NCI-H1436 (cell line): ENCODE data around the gene NEDD9.

Source experiments
- DNase-seq: peaks from one replicate; lab custom pipeline; 2025; lab: John Stamatoyannopoulos, UW

NEDD9 gene

DNA sequence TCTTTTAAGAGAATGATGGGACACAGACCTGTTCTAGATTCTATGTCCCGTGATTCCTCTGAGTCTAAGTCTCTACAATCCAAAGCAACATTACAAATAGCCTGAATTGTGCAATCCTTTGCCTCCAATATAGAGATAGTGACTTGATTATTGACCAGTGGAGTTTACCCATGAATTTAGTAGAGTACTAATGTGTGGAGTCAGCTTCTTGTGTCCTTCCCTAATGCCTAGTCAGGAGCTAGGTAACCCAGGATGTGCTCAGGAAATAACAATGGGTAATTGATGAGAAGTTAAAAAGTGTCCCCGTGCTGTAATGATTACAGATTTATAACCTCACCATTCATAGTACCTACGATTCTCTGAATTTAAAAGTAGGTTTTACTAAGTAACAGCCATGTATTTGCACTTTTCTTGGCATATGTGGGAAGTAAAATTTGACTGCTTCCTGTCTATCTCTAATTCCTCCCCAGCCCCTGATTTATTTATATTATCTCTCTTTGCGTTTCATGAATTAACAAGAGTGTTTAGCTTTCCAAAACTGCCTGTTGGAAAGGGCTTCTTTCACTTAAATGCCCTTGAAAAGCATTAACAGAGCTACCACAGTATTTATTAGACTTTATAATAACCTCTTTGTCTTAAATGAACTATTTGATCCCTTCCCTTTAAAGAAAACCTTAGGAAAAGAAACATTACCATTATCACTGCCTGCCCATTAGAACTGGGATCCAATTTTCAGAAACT lies 30.5 kb downstream of the NEDD9 start:
- DNase-seq = no peak

DNA sequence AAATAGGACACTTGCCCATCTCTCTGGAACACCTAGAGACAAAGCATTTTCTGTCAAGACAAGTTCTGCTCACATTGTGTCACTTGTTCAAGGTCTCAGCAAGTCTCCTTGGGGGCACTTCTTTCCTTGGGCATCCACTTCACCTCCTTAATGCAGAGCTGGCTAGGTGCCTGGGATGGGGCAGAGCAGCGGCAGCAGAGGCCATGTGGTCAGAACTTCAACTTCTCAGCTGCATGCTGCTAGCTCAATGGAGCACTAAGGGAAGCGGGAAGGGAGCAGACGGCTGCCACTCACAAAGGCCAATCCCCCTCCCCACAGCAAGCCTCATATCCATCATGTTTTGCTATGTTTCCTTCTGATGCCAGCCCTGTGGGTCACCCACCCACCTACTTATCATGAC lies 31.5 kb downstream of the NEDD9 start:
- DNase-seq = no peak

DNA sequence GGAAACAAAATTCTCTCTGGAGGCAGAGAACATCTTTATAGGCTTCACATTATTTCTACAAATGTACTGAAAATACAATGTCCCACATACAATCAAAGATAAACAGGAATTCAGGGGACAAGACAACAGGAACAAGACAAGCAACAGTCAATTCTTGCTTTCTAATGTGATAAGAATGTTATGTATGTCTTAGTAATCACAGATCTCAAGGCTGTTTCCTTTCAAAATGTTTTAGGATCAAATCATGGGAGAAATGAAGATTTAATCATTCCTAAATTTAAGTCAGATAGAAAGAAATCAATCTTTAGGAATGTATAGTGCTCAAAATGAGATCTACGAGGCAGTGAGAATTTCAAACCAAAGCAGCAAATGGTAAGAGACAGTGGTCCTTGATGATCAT lies 32.1 kb downstream of the NEDD9 start:
- no peak for DNase-seq

DNA sequence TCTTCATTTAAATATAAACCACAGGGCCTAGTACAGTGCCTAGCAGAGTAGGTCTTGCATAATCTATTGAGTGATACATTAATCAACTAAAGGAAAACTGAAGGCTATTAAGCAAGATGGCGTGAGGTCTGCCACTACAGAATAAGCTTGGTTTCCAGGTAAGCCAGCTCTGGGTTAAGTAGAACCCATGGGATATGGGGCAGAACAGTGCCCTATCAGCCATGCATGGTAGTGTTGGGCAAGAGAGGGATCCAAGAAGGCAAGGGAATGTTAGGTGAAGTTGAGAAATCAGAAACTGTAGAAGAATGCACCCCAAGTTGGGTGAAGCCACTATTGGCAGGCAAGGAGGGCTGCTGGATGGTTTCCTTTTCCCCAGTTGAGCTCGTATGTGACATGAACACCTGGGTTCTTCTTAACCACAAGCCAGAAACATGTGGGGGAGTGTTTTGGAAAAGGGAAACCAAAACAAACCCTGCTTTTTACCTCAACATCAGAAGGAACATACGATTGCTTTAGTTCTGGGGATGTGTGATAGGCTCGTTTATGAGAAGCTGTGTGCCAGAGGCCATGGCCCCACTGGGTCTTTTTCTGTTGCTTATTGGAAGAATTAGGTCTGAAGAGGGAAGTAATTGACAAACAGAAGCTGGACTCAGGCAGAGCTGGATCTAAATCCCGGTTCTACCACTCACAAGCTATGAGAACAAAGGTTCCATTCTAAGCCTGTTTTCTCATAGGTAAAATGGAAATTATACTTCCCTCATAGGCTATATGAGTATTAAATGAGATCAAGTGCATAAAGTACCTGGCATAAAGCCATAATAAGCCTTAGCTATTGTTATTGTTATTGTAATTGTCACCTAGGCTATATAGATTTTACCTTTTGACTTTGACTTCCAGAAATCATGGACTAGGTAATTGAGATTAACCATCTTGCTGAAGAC lies 33.5 kb downstream of the NEDD9 start:
- no peak for DNase-seq

DNA sequence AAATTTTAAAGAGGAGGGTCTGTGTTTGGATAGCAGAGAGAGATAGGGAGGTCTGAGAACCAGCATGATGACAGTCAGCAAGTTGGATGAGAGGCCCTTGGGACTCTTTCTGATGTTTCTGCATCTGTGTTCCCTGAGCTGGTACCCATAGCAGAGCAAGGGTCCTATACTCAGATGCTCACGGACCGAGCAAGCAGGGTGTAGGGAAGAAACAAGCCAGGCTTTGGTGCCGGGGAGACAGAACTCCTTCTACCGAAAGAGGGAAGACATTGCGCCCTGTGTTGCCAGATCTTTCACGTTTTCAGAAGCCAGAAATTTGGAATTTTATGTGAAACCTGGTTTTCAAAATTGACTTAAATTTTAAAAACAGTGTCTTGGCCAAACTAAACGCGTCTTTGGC lies 34.6 kb downstream of the NEDD9 start:
- DNase-seq = no peak

DNA sequence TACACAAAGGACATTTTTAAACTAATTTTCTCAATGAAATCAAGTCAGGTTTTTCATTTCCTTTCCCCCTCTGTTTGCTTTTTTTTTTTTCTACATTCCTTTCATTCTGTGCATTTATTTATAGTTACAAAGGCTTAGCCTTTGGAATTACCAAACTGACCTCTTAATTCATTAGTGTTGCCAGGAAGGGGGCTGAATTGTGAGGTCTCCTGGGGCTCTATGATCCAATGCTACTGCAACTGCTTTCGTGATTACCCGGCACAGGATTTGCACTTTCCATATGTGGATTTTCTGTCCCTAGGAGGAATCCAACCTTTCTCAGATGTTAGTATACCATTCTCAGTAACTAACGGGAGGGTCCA lies 35.3 kb downstream of the NEDD9 start:
- DNase-seq = no peak

DNA sequence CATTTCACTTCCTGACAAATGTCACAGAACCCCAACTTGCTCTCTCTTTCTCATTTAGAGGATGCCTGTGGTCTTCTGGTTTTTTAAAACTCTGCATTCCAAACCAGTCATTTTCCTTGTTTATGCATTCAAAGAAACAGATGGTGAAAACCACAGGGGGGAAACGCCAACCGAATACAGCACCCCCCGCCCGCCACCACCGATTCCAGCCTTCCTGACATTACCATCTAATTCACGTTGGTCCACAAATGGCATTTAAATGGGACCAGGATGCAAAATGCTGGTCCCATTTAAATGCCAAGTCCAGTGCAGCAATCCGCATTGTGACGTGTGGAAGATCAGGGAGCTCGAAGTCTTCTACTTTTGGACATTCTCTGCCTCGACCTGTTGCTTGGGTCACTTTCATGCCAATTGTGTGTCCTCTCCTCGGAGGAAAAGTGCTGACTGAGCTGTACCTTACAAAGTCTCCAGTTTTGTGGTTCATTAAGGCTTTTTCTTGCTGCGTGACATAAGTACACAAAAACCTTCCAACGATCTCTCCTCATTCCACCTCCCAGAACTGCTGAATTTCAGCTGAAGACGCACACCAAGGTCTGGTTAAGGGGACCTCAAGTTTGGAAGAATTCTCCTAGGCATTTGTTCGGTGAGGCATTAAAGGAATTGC lies 35.8 kb downstream of the NEDD9 start:
- DNase-seq = no peak

DNA sequence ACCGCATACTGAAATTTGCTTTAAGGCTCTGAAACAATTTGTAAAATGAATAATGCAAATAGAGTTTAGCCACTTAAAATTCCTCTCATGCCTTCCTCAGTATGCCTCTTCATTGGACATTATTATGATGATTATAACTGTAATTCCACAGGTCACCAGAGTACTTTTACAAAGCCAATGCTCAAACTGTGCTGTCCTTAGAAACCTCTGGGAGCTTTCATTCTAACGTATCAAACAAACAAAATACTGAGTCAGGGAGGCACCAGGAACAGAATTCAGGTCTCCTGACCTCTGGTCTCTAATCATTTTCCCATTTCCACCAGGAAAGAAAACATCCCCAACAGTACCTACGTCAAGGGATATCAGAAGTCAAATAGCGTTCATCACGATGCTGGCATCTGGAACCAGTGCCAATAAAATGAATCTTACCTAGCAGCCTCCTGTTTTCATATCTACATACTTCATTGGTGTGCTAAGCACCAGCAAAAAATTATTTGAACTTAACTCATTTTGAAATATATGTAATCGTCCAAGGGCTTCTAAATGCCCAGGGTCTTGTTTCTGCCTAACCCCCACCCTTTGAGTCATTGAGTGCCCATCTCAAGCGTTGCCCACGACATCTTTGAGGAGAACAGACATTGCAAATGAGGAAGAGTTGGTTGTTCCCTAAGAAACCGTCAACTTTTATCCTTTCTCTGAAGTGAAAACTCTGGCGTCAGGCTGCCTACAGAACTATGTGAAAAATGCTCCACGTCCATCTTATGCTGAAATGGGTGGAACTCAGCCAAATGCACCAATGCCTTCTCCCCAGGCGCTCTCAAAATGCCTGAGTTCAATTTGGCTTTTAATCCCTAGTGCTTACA lies 37.9 kb downstream of the NEDD9 start:
- DNase-seq = no peak

DNA sequence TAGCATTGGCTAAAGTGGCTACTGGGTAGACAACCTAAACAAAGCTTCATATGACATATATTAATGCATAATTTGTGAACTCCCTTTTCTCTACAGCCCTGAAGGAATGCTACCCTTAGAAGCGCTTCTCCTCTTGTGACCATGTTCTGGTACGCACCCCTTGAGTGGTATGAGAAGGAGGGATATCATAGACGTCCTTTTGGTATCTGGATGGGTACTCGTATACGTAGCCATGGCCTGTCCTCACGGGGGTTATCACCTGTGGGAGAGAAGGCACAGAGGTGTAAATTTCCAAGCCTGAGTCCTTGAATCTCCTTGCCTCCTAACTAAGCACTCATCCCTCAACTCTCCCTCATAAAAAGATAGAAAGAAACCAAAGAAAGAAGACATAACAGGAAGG lies 39.0 kb downstream of the NEDD9 start:
- no peak for DNase-seq

DNA sequence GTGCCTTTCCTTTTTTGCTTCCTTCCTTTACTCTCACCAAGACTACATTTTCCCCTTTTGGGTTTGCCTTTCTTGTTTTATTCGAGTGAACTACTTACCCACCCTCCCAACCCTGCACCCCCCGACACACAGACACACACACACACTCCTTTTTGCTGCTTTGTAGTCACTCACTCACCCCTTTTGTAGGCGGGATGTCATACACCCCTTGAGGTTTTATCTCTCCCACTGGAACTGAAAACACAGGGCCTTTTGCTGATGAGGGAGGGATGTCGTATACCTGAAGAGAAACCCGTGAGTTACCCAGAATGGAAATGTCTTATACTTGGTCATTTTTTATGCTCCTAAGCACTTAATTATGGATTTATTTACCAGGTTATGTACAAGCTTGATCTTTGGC lies 40.3 kb downstream of the NEDD9 start:
- no peak for DNase-seq

DNA sequence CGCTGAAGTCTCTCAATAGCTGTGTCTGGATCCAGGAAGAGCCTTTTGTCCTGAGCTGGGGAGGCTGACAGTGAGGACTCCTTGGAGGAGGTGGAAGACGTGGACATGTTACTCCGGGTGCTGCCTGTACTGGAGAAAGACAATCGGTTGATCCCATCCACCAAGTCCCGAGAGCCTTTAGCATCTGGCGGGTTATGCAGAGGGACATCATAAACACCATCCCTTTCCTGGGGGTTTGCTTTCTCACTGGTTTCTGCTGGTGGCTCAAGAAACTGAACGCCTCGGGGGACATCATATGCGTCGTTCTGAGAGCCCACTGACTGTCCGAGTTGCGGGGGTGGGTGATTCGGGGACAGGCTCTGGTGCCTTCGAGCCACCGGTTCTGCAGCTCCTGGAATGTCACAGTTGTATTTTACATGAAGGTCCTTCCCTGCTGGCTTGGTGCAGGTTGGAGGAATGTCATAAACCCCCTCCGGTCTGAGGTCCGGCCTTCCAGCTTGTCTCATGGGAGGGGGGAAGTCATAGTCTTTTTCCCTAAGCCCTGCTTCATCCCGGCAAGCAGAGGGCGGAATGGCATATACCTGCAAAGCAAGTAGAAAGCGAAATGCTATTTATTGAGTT lies 41.7 kb downstream of the NEDD9 start:
- DNase-seq = no peak

DNA sequence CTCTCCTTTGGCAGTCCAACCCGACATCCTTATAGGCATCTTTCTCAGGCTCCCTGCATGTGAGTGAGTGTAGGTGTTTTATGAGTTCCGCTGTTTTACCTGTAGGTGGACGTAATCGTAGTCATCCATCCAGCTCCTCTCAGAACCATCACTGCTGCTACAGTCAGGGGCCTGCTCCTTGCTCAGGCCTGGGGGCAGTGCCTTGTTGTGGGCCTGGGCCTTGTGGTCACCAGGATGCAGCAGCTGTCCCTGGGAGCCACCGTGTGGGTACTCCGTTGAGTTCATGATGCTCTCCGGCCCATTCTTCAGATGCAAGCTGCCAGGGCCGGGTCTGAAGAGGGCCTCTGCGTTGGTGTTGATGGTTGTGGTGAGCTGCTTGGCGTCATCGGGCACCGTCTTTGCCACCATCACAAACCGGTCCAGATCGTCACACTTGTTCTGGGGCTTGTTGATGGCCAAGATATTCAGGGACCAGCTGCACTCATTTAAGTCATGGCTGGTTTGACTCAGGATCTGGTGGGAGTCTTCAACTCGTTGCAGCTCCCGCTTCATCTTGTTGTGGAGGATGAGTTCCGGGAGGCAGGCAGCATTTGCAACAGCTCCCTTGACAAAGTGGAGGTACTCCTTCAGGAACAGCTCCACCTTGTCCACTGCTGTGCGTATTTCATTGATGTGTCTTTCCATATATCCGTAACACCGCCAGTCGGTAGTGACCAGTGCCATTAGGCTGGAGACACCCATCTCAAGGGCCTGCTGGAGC lies 42.4 kb downstream of the NEDD9 start:
- no peak for DNase-seq

DNA sequence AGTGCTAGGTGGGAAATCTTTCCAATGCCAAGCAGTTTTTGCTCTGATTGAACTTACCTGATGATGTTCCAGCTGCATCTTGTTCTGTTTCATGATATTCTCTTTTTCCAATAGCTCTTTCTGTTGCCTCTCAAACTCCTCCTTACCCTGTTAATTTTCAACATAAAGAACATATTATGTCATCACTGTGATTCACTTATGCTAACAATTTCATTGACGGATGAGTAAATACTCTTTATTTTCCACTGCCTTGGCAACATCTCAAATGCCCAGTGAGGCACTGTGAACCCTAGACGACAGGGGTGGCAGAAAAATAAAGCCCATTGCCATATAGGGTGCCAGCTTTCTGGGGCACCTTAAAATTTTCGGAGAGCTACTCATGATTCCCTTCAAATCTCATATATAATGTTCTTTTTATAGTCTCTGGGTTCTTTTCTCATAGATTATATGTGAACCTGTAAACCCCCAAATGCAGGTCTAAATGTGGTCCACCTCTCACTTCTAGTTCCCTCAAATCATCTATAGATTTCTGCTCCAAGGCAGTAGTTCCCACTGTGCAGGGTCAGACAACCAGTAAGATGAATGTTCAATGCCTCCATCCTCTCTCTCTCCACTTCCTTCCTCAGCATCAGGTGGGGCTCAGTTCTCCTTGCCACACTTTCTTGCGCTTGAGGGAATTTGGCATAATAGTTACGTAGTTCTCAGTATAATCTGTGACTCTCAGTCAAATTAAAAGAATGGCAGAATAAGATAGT lies 44.1 kb downstream of the NEDD9 start:
- no peak for DNase-seq

DNA sequence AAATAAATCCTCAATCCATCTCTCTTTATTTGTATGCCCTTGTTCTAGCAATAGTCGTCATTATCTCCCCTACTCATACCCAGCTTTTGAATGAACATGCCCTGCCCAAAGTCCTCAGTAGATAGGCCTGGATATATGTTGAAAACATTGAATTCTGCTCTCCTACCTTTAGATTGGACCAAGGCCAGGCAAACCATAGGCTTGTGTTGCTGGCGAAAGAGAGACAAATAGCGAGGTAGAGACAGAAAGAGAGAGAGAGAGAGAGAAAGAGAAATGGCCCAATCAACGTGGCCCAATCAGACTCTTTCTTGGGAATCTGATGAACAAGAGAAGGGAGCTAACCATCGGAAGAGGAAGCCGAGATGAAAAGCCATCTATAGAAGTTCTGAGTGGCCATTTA lies 45.2 kb downstream of the NEDD9 start:
- DNase-seq = no peak

DNA sequence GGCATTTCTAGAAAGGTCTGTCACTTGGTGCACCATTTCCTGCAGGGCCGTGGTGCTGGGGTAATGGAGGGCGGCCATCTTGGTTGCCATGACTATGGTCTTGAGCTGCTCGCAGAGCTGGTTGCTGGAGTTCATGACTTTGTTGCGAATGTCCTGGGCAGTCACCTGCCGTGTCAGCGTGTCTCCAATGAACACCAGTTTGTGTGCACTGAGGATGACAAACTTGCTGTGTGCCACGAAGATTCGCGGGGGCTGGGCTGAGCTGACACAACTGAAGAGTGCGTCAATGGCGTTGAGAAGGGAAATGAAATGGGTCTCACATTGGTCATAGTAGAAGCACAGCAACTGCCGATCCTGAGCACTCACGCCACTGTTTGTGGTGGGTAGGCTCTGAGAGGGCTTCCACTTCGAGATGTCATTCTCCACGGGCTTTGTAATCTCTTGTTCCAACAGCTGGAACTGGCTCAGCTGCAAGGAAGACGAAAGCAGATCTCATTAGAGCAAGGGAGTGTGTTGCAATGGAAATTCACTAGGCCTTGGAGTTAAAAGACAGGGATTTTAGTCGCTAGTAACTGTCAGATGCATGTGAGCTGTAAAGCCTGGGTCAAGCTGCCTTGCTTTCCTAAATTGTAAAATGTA lies 47.1 kb downstream of the NEDD9 start:
- DNase-seq = no peak

DNA sequence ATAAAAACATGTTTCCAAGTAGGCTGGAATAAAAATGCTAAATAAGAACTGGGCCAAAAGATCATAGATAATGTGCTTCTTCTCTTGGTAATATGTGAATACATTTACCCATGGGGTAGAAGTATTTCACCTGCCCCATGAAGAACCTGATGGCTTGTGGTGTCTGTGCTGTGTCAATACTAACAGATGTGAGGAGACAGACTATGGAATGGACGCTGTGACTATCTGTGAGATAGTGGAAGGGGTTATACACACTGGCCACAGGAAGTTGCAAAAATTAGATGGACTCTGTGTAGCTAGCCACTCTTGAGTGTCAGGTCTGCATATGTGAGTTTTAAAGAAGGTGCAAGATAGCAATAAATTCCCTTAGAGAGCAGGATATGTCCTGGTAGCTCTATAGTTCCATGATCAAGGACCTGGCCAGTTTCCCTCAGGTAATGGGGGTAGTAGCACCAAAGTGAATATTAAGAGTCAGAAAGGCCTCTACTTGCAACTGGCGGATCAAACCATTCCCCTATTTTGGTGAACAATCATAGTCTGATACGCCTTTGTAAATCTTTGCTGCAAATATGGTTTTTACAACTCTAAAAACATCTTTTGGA lies 48.6 kb downstream of the NEDD9 start:
- DNase-seq = no peak

DNA sequence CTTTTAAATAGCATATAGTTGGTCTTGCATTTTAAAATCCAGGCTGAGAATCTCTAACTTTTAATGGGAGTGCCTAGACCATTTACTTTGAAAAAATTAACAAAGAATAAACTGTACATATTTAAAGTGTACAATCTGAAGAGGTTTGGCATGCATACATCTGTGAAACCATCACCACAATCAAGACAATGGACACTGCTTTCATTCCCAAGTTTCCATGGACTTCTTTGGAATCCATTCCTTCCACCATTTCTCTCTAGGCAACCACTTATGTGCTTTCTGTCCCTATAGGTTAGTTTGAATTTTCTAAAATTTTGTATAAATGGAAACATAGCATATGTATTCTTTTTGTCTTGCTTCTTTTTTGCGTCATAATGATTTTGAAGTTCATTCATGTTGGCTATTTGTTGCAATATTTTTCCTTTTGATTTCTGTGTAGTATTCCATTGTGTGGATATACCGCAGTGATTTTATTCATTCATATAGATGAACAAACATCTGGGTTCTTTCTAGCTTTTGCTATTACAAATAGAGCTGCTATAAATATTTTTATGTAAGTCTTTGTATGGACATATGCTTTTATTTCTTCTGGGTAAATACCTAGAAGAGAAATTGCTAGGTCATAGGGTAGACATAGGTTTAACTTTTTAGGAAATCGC lies 50.9 kb downstream of the NEDD9 start:
- DNase-seq = no peak

DNA sequence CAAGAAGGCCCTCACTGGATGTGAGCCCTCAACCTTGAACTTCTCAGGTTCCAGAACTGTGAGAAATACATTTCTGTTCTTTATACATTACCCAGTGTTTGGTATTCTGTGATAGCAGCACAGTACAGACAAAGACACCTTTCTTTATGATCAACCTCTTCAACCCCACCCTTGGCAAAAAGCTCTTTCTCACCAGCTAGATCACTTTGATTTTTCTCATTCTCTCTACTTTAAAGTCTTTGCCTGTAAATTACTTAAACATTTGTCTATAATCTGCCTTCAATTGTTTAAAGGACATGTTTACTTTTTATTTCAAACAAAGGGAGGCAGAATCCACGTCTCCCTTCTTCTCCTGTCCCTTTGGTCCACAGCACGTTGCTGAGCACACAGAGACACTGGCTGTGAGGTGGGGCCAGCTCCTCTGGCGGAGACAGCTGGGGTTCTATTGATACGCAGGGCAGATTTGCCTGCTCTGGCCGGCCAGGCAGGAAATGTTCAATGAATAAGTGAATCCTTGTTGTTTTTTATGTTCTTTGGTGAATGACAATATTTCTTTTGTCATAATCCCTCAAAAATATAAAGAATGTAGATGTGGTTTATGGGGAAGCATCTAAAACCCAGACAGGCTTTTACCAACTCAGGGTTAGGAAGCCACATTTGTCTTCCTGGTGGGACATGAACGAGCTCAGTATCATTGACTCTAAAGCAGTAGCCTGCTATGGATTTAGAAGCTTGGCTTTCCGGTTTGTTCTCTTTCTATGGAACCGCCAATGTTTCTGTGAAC lies 52.9 kb downstream of the NEDD9 start:
- no peak for DNase-seq
